ENCODE data around the gene ZNF337. TPM values are rescaled to one million over a fixed set of nuclear protein-coding genes. Genes with fewer than 3 reads are reported as not detected.
"Not testable (repeated sequence)": the region's sequence is repeated elsewhere in the genome, so short reads cannot be mapped to it uniquely, and the experiment has no call there.

ZNF337 gene
- total and polyA plus RNA-seq, 9 donors: 14.6 to 28.0 (median 20.1) TPM

DNA sequence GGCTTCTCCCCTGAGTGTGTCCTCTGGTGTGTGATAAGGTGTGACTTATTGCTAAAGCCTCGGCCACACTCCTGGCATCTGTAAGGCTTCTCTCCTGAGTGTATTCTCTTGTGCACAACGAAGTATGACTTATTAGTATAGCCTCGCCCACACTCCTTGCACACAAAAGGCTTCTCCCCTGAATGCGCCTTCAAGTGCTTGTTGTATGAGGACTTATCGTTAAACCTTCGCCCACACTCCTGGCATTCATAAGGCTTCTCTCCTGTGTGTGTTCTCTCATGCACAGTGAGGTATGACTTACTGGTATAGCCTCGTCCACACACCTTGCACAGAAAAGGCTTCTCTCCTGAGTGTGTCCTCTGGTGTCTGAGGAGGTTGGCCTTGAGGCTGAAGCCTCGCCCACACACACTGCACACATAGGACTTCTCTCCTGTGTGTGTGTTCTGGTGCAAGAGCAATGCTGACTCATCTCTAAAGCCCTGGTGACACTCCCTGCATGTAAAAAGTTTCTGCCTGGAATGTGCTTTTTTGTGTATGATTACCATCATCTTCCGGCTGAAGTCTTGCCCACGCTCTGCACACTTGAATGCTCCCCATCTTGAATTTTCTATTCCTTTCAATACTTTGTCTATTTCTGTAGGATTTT lies 20.4 kb downstream of the ZNF337 start:
- Histone ChIP-seq H3K27ac (ENCODE audit: low read length) (no peak overlapping the region), H3K4me1 (ENCODE audit: control insufficient read depth, insufficient read depth, low read length) (no peaks in the 10 kb centered on the region), H3K9me3 (replicated peaks; ENCODE audit: control insufficient read depth, low read depth, low read length) (peaks cover 2% of the 10 kb centered on the region), H3K27me3 (ENCODE audit: control insufficient read depth, insufficient read depth, low read length) (no peaks in the 10 kb centered on the region), H3K4me3 (ENCODE audit: low read length) (no peak overlapping the region), H3K36me3 (ENCODE audit: control insufficient read depth, insufficient read depth, low read length) (peaks cover 50% of the 10 kb centered on the region)
- WGBS (ENCODE audit: insufficient coverage): 88% methylated on average over 3 of the region's 10 CpGs
- no peak for DNase-seq

- Histone ChIP-seq H3K4me3 (ENCODE audit: low read length) (no peak overlapping the region), H3K9me3 (replicated peaks; ENCODE audit: control insufficient read depth, low read depth, low read length) (peaks cover 2% of the 10 kb centered on the region), H3K27me3 (ENCODE audit: control insufficient read depth, insufficient read depth, low read length) (no peaks in the 10 kb centered on the region), H3K27ac (ENCODE audit: low read length) (no peak overlapping the region), H3K4me1 (ENCODE audit: control insufficient read depth, insufficient read depth, low read length) (no peaks in the 10 kb centered on the region), H3K36me3 (ENCODE audit: control insufficient read depth, insufficient read depth, low read length) (peaks cover 44% of the 10 kb centered on the region)
- peak; percentile 11 for DNase-seq
- WGBS (ENCODE audit: insufficient coverage): no CpG with 5 or more reads among the region's 6 CpGs
Measured at GRCh38 chr20:25675161-25675560, 21.5 kb downstream of the ZNF337 start.

DNA sequence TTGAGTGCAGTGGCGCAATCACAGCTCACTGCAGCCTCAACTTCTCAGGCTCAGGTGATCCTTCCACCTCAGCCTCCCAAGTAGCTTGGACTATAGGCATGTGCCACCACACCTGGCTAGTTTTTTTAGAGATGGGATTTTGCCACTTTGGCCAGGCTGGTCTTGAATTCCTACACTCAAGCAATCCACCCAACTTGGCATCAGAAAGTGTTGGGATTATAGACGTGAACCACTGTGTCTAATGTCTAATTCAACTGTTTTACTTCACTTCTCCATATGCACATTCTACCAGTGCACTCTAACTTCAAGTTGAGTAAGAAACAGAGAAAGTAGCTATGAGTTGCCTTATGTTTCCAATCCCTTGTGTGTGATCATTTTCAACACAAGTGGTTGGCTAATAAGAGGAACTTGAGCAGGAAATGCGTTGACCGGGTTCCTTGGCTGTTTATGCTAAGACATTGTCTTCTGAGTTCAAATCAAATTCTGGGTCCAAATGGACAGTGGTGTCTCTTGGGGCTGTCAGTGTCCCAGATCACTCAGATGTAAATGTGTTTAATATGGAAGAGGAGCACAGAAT lies 23.9 kb downstream of the ZNF337 start:
- H3K9me3 ChIP-seq (replicated peaks; ENCODE audit: control insufficient read depth, low read depth, low read length): no peaks in the 10 kb centered on the region
- no peaks in the 10 kb centered on the region for H3K4me1 ChIP-seq (ENCODE audit: control insufficient read depth, insufficient read depth, low read length)
- no peak for DNase-seq
- 50% methylated on average over 2 of the region's 4 CpGs for WGBS (ENCODE audit: insufficient coverage)
- no peaks in the 10 kb centered on the region for H3K27me3 ChIP-seq (ENCODE audit: control insufficient read depth, insufficient read depth, low read length)
- no peak overlapping the region for H3K27ac ChIP-seq (ENCODE audit: low read length)
- no peak overlapping the region for H3K4me3 ChIP-seq (ENCODE audit: low read length)
- peaks cover 41% of the 10 kb centered on the region for H3K36me3 ChIP-seq (ENCODE audit: control insufficient read depth, insufficient read depth, low read length)

DNA sequence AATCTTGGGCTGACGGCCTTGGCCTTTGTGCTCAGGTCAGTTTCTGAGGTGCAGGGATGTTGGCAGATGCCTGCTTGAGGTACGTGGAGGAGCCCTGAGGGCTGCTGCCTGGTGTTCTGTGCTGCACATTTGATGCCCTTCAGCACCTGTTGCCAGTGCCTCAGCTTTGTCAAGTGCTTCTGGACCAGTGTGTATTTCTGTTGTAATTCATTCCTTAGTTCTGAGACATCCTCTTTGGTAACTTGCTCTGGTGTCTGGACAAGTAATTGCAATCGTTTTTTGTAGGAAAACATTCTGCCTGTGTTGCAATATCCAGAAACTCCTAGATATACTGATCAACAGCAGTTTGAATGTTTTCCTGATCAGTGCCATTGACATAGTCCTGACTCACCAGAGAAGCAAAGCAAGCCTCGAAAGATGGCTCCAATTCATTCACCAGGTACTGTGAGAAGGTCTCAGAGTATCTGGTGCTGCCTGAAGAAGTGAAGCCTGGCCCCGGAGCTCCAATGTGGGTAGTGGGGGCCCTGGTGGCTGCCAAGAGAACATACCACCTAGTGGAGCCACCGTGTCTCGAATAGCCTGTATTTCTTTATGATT lies 26.7 kb downstream of the ZNF337 start:
- no peaks in the 10 kb centered on the region for H3K27me3 ChIP-seq (ENCODE audit: control insufficient read depth, insufficient read depth, low read length)
- DNase-seq: peak; percentile 32
- no peak overlapping the region for H3K4me3 ChIP-seq (ENCODE audit: low read length)
- H3K4me1 ChIP-seq (ENCODE audit: control insufficient read depth, insufficient read depth, low read length): no peaks in the 10 kb centered on the region
- H3K9me3 ChIP-seq (replicated peaks; ENCODE audit: control insufficient read depth, low read depth, low read length): no peaks in the 10 kb centered on the region
- no peak overlapping the region for H3K27ac ChIP-seq (ENCODE audit: low read length)
- 37% methylated on average over 4 of the region's 7 CpGs for WGBS (ENCODE audit: insufficient coverage)
- H3K36me3 ChIP-seq (ENCODE audit: control insufficient read depth, insufficient read depth, low read length): peaks cover 21% of the 10 kb centered on the region

DNA sequence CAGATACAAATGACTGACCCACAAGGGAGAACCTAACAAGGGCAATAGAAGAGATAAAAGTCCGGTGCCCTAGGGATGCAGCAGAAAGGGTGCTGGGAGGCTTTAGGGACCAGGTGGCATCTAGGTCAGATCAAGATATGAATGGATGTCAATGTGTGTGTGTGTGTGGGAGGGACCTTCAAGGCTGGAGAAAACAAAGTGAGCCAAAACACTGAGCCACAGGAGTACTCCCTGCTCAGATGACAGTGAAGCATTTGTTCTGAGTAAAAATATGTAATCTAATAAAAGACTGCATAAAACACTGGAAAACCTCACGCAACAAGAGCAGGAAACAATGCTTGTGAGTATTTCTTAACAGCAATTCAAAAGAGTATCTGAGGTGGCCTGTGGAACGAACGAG lies 28.2 kb downstream of the ZNF337 start:
- DNase-seq: no peak
- WGBS (ENCODE audit: insufficient coverage): 88% methylated on average over 1 of the region's 4 CpGs

DNA sequence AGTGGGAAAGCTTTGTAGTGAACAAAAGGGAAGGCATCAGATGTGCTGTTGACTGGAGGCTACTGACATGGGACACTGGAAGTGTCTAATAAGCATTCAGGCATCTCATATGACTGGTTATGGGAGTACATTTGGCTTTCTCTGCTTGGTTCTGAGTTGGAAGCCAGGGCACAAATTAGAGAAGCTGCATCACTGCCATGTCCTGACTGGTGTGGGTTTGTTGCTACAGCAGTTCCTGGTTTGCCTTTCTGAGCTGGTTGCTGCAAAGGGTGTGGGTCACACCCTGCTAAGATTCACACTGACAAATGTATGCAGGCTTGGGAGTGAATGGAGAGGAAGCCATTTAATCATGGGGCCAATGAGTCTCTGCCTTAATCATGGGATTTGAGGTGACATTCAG lies 36.7 kb downstream of the ZNF337 start:
- Histone ChIP-seq H3K27me3 (ENCODE audit: control insufficient read depth, insufficient read depth, low read length) (no peaks in the 10 kb centered on the region), H3K9me3 (replicated peaks; ENCODE audit: control insufficient read depth, low read depth, low read length) (no peaks in the 10 kb centered on the region), H3K36me3 (ENCODE audit: control insufficient read depth, insufficient read depth, low read length) (no peaks in the 10 kb centered on the region), H3K4me1 (ENCODE audit: control insufficient read depth, insufficient read depth, low read length) (no peaks in the 10 kb centered on the region), H3K4me3 (ENCODE audit: low read length) (no peak overlapping the region), H3K27ac (ENCODE audit: low read length) (no peak overlapping the region)
- DNase-seq: no peak

More for the DNA sequence above, 28.2 kb downstream of the ZNF337 start:
- H3K4me1 ChIP-seq (ENCODE audit: control insufficient read depth, insufficient read depth, low read length): no peaks in the 10 kb centered on the region
- no peaks in the 10 kb centered on the region for H3K9me3 ChIP-seq (replicated peaks; ENCODE audit: control insufficient read depth, low read depth, low read length)
- no peaks in the 10 kb centered on the region for H3K27me3 ChIP-seq (ENCODE audit: control insufficient read depth, insufficient read depth, low read length)
- H3K4me3 ChIP-seq (ENCODE audit: low read length): no peak overlapping the region
- H3K36me3 ChIP-seq (ENCODE audit: control insufficient read depth, insufficient read depth, low read length): peaks cover 6% of the 10 kb centered on the region
- no peak overlapping the region for H3K27ac ChIP-seq (ENCODE audit: low read length)

DNA sequence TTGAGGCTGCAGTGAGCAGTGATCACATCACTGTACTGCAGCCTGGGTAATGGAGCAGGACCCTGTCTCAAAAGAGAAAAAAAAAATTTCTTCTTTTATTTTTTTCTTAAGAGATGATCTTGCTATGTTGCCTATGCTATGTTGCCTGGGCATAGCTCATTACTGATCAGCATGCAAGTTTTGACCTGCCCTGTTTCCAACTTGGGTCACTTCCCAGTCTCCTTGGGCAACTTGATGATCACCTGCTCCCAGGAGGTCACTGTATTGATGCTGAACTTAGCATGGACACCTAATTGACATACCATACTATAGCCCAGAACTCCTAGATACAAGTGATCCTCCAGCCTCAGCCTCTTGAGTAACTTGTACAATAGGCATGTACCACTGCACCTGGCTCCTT lies 42.2 kb downstream of the ZNF337 start:
- no peak for DNase-seq
- no peaks in the 10 kb centered on the region for H3K4me1 ChIP-seq (ENCODE audit: control insufficient read depth, insufficient read depth, low read length)

DNA sequence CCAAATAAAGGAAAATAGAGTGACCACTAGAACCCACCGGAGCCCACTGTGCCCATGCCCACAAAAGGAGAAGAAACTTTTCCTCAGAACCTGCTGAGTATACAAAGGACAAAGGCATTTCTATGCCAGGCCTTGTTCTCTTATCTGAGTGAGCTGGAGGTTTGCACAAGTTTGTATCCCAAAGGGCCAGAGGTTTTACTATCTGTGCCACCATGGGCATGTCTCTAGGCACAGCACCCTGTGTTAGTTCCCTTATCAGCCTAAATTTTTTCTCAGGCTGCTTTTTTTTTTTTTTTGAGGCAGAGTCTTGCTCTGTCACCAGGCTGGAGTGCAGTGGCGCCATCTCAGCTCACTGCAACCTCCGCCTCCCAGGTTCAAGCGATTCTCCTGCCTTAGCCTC lies 43.8 kb downstream of the ZNF337 start:
- 100% methylated on average over 3 of the region's 4 CpGs for WGBS (ENCODE audit: insufficient coverage)
- not testable (repeated sequence) for H3K4me3 ChIP-seq (ENCODE audit: low read length); H3K36me3 ChIP-seq (ENCODE audit: control insufficient read depth, insufficient read depth, low read length); H3K4me1 ChIP-seq (ENCODE audit: control insufficient read depth, insufficient read depth, low read length); H3K27ac ChIP-seq (ENCODE audit: low read length); H3K27me3 ChIP-seq (ENCODE audit: control insufficient read depth, insufficient read depth, low read length); DNase-seq; H3K9me3 ChIP-seq (replicated peaks; ENCODE audit: control insufficient read depth, low read depth, low read length)

More for the DNA sequence above, 42.2 kb downstream of the ZNF337 start:
- Histone ChIP-seq H3K36me3 (ENCODE audit: control insufficient read depth, insufficient read depth, low read length) (no peaks in the 10 kb centered on the region), H3K4me3 (ENCODE audit: low read length) (no peak overlapping the region), H3K9me3 (replicated peaks; ENCODE audit: control insufficient read depth, low read depth, low read length) (no peaks in the 10 kb centered on the region), H3K27me3 (ENCODE audit: control insufficient read depth, insufficient read depth, low read length) (no peaks in the 10 kb centered on the region), H3K27ac (ENCODE audit: low read length) (no peak overlapping the region)

DNA sequence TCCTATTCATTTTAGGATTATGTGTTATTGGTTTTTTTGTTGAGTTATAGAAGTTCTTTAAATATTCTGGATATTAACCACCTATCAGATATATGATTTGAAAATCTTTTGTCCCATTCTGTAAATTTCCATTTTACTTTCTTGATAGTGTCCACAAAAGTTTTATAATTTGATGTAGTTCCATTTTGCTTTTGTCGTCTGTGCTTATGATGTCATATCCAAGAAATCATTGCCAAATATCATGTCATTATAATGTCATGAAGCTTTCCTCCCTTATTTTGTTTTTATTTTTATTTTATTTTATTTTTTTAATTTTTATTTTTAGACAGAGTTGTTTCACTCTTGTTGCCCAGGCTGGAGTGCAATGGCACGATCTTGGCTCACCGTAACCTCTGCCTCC lies 51.8 kb downstream of the ZNF337 start:
- Histone ChIP-seq H3K9me3 (replicated peaks; ENCODE audit: control insufficient read depth, low read depth, low read length) (no peaks in the 10 kb centered on the region), H3K4me3 (ENCODE audit: low read length) (no peak overlapping the region), H3K36me3 (ENCODE audit: control insufficient read depth, insufficient read depth, low read length) (peaks cover 2% of the 10 kb centered on the region), H3K27me3 (ENCODE audit: control insufficient read depth, insufficient read depth, low read length) (no peaks in the 10 kb centered on the region), H3K4me1 (ENCODE audit: control insufficient read depth, insufficient read depth, low read length) (no peaks in the 10 kb centered on the region), H3K27ac (ENCODE audit: low read length) (no peak overlapping the region)
- no CpG with 5 or more reads among the region's 3 CpGs for WGBS (ENCODE audit: insufficient coverage)
- no peak for DNase-seq

DNA sequence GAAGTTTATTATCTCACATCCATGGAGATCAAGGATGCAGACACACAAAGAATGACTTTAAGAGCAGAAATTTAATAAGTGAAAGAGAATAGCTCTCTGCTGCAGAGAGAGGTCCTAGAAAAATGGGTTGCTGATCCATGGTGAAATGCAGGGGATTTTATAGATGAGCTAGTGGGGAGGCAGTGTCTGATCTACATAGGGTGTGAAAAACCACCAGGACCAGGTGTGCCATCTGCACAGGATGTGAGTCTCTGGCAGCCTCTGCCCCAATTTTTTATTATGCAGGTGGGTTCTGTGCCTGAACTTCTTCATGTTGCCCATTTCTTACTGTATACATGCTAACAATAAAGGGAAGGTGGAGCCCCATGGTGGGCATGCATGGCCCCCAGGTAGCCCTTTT lies 52.9 kb downstream of the ZNF337 start:
- Histone ChIP-seq H3K4me1 (ENCODE audit: control insufficient read depth, insufficient read depth, low read length) (no peaks in the 10 kb centered on the region), H3K4me3 (ENCODE audit: low read length) (no peak overlapping the region), H3K36me3 (ENCODE audit: control insufficient read depth, insufficient read depth, low read length) (peaks cover 2% of the 10 kb centered on the region)

More for the DNA sequence above, 52.9 kb downstream of the ZNF337 start:
- Histone ChIP-seq H3K27ac (ENCODE audit: low read length) (no peak overlapping the region), H3K9me3 (replicated peaks; ENCODE audit: control insufficient read depth, low read depth, low read length) (no peaks in the 10 kb centered on the region), H3K27me3 (ENCODE audit: control insufficient read depth, insufficient read depth, low read length) (no peaks in the 10 kb centered on the region)
- DNase-seq: no peak
